IPS-18a (cell line): ENCODE results near the gene HINT3.
"Not testable (repeated sequence)": the region's sequence is repeated elsewhere in the genome, so short reads cannot be mapped to it uniquely, and the experiment has no call there.

Source experiments
- H3K27ac ChIP-seq: one replicate; pipeline ENCODE4 v1.5.1; 2013; ENCODE audit warnings: low read length
- H3K27me3 ChIP-seq: one replicate; pipeline ENCODE4 v1.6.1; 2013; ENCODE audit warnings: mild to moderate bottlenecking, low read length; ENCODE audit not compliant: control insufficient read depth, insufficient read depth
- H3K36me3 ChIP-seq: one replicate; pipeline ENCODE4 v1.6.1; 2013; ENCODE audit warnings: low read depth, low read length; ENCODE audit not compliant: control insufficient read depth
- H3K4me1 ChIP-seq: one replicate; pipeline ENCODE4 v1.6.1; 2013; ENCODE audit warnings: low read depth, low read length; ENCODE audit not compliant: control insufficient read depth
- H3K4me3 ChIP-seq: one replicate; pipeline ENCODE4 v1.5.1; 2013; ENCODE audit warnings: low read length
- H3K9ac ChIP-seq: one replicate; pipeline ENCODE4 v1.6.1; 2013; ENCODE audit warnings: mild to moderate bottlenecking, low read length, moderate library complexity
- H3K9me3 ChIP-seq: one replicate; pipeline ENCODE4 v1.6.1; 2013; ENCODE audit warnings: low read depth, low read length; ENCODE audit not compliant: control insufficient read depth

HINT3 gene

GRCh38 chr6:125970760-125971159 is 14.2 kb downstream of the HINT3 start:
- H3K27me3 ChIP-seq = no peaks in the 10 kb centered on the region
- no peaks in the 10 kb centered on the region for H3K4me1 ChIP-seq
- H3K27ac ChIP-seq = no peak overlapping the region
- H3K36me3 ChIP-seq = no peaks in the 10 kb centered on the region
- no peaks in the 10 kb centered on the region for H3K9me3 ChIP-seq
- no peak overlapping the region for H3K9ac ChIP-seq
- H3K4me3 ChIP-seq = no peak overlapping the region

- H3K27me3 ChIP-seq, H3K27ac ChIP-seq, H3K9ac ChIP-seq, H3K4me3 ChIP-seq, H3K9me3 ChIP-seq, H3K36me3 ChIP-seq, H3K4me1 ChIP-seq: not testable (repeated sequence)
Measured at GRCh38 chr6:125972478-125972877, 15.9 kb downstream of the HINT3 start.

DNA sequence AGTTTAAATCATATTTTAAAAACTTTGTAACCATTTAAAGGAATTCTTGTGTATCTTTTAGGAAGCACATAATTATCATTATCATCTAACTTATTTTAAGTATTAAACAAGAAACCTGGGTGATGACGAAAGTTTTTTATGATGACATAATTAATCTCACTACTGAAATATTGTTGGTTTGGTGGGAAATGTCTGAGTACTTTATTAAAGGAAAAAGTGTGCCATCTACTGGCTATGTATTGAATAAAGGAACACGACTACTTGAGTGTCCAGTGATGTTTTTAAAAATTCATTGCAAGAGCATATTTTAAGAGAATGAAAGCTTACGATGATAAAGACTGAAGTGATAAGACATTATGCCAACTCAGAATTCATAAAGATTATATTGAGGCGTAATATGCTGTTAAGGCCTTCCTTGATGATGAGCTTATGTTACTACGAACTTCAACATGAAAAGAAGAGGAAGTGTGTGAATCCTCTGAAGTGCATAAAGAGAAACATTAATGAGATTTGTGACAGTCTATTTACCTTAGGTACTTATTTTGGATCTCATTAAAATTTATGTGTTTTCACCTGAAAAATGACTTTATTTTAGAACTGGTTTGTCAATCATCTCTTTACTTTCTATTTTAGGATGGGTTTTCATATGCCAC is 17.8 kb downstream of the HINT3 start:
- Histone ChIP-seq H3K27me3 (no peaks in the 10 kb centered on the region), H3K9me3 (no peaks in the 10 kb centered on the region), H3K36me3 (no peaks in the 10 kb centered on the region), H3K4me1 (no peaks in the 10 kb centered on the region), H3K9ac (no peak overlapping the region), H3K27ac (no peak overlapping the region), H3K4me3 (no peak overlapping the region)

DNA sequence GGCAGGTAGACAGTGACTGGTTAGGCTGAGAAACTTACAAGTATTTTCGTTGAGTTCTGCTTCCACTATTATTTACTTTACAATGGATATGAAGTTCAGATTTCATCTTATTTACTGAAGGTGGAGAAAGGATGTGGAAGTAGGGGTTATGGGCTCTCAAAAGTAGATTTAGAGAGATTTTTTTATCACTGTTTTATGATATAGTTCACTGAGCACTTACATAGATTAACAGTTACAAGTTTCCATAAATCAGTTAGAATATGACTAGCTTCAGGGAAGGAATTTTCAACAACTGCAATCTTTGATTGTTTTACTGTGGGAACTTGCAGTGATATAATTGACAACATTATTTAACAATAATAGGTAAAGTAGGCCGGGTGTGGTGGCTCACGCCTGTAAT is 22.5 kb downstream of the HINT3 start:
- no peaks in the 10 kb centered on the region for H3K4me1 ChIP-seq
- no peak overlapping the region for H3K27ac ChIP-seq
- H3K9me3 ChIP-seq = no peaks in the 10 kb centered on the region
- H3K27me3 ChIP-seq = no peaks in the 10 kb centered on the region
- no peak overlapping the region for H3K4me3 ChIP-seq
- H3K9ac ChIP-seq = no peak overlapping the region
- no peaks in the 10 kb centered on the region for H3K36me3 ChIP-seq

DNA sequence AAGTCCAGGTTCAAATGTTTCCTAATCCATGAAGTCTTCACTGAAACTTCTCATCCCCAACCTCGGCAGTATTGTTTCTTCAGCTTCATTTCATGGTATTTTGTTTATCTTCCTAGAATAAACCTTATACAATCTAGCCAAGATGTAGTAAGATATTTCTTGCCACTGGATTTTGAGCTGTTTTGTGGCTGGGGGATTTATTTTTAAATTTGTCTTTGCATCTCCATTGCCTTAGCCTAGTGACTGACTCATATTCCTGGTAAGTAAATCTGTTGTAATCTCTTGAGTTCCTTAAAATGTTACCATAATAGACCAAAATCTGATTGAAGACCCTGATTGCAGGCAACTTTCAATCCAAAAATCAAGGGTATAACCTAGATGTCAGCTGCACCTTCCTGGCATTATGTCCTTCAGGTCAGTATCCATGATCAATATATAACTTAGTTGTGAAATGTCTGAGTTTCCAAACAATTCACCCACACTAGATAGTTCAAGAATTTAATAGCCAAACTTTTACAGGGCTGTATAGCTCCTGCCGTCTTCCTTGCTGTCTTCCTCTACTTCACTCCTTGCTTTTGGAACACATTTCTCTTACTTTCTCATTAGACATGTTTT is 25.1 kb downstream of the HINT3 start:
- H3K36me3 ChIP-seq = no peaks in the 10 kb centered on the region
- H3K4me3 ChIP-seq = no peak overlapping the region
- H3K9ac ChIP-seq = no peak overlapping the region
- no peaks in the 10 kb centered on the region for H3K27me3 ChIP-seq
- H3K27ac ChIP-seq = no peak overlapping the region
- peaks cover 3% of the 10 kb centered on the region for H3K4me1 ChIP-seq
- no peaks in the 10 kb centered on the region for H3K9me3 ChIP-seq

GRCh38 chr6:125983246-125983945 is 26.8 kb downstream of the HINT3 start:
- Histone ChIP-seq H3K27me3 (no peaks in the 10 kb centered on the region), H3K9me3 (no peaks in the 10 kb centered on the region), H3K4me1 (peaks cover 17% of the 10 kb centered on the region), H3K4me3 (no peak overlapping the region), H3K9ac (no peak overlapping the region), H3K36me3 (no peaks in the 10 kb centered on the region), H3K27ac (no peak overlapping the region)

- peaks cover 22% of the 10 kb centered on the region for H3K4me1 ChIP-seq
- H3K36me3 ChIP-seq = no peaks in the 10 kb centered on the region
- H3K9me3 ChIP-seq = no peaks in the 10 kb centered on the region
- H3K4me3 ChIP-seq = no peak overlapping the region
- H3K27ac ChIP-seq = no peak overlapping the region
- no peak overlapping the region for H3K9ac ChIP-seq
- no peaks in the 10 kb centered on the region for H3K27me3 ChIP-seq
Measured at GRCh38 chr6:125984311-125984710, 27.7 kb downstream of the HINT3 start.

DNA sequence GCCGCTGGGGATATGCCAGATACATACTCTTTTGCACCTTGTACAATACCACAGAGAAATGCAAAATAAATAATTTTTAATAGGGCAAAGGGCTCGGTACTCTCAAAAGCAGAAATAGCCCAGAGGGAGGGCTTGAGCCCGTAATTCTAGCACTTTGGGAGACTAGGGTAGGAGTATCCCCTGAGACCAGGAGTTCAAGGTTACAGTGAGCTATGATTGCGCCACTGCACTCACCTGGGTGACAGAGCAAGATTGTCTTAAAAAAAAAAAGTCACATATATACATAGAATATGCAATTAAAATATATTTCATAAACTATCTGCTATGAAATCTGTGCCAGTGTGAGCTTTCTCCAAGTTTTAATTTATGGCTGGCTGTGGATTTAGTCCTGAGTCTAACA is 29.0 kb downstream of the HINT3 start:
- peak overlapping the region; percentile 90 for H3K27ac ChIP-seq
- peak overlapping the region; percentile 97 for H3K9ac ChIP-seq
- H3K9me3 ChIP-seq = no peaks in the 10 kb centered on the region
- H3K36me3 ChIP-seq = no peaks in the 10 kb centered on the region
- peaks cover 33% of the 10 kb centered on the region for H3K4me1 ChIP-seq
- H3K27me3 ChIP-seq = no peaks in the 10 kb centered on the region
- peak overlapping the region; percentile 98 for H3K4me3 ChIP-seq

DNA sequence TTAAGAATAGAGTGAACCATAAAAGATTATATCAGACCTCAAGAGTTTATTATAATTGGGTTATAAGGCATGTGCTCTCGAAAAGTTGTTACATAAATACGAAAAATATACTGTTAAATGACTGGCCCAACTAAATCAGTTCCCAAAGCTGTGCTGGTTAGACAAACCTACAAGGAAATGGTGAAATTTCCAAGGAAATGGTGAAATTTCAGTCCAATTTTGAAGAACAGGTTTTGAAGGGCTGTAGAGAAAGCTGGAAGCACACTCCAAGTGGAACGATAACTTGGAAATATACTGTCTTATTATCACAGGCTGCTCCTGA is 29.4 kb downstream of the HINT3 start:
- Histone ChIP-seq H3K27ac (peak overlapping the region; percentile 90), H3K4me3 (peak overlapping the region; percentile 98), H3K9me3 (no peaks in the 10 kb centered on the region), H3K27me3 (no peaks in the 10 kb centered on the region), H3K4me1 (peaks cover 34% of the 10 kb centered on the region), H3K9ac (peak overlapping the region; percentile 97), H3K36me3 (no peaks in the 10 kb centered on the region)

DNA sequence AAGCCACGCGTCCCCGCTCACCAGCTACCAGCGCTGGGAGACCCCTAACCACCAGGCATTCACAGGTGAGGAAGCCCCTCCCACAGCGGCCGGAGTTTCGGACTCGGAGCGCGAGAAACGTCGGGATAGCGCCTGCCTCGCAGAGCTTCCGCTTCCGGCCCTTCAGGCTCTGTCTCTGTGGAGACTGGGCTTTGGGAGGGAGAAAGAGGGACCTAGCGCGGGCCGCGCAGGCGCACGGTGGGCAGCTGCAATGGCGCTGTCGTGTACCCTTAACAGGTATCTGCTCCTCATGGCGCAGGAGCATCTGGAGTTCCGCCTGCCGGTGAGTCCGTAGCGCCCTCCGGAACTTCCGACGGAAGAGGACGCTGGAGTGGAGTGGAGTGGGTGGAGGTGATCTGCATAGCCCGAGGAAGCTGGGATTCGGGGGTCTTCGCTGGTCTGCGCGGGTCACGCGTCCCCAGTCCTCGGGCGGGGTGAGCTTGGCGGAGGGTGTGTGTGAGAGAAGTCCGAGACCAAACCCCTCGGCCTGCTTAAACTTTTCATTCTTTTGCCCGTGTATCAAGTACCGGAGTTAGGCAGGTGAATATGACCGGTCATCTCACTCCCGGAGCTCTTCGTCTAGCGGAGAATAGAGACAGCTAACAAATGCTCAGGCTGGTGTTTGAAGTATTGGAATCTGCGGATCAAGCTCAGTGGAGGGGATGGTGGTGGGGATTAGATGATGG is 29.9 kb downstream of the HINT3 start, which contains the start of gene TRMT11:
Gene TRMT11, plus strand, starts transcription at position 240 of the 725 bp plus-strand sequence. Its CDS starts 11 bp downstream, at position 251.
- H3K27me3 ChIP-seq = no peaks in the 10 kb centered on the region
- H3K27ac ChIP-seq = peak within 1 kb of the TSS; percentile 90
- no peaks in the 10 kb centered on the region for H3K36me3 ChIP-seq
- H3K4me3 ChIP-seq = peak within 1 kb of the TSS; percentile 98
- H3K9ac ChIP-seq = peak within 1 kb of the TSS; percentile 97
- peaks cover 34% of the 10 kb centered on the region for H3K4me1 ChIP-seq
- no peaks in the 10 kb centered on the region for H3K9me3 ChIP-seq

- peaks cover 34% of the 10 kb centered on the region for H3K4me1 ChIP-seq
- no peaks in the 10 kb centered on the region for H3K27me3 ChIP-seq
- no peaks in the 10 kb centered on the region for H3K36me3 ChIP-seq
- H3K9ac ChIP-seq = peak overlapping the region; percentile 97
- H3K27ac ChIP-seq = peak overlapping the region; percentile 89
- no peaks in the 10 kb centered on the region for H3K9me3 ChIP-seq
- H3K4me3 ChIP-seq = peak overlapping the region; percentile 98
Measured at GRCh38 chr6:125987026-125987617, 30.6 kb downstream of the HINT3 start.
